HFF-Myc (cell line): Measurements from ENCODE around the gene KIF1A.

Experiments used
- DNase-seq: peaks from one replicate; pipeline ENCODE4 v3.0.0-alpha.2; 2011; ENCODE audit warnings: low read depth; ENCODE audit errors: extremely low read depth
- H3K4me3 ChIP-seq: replicated peaks from 2 replicates; pipeline ENCODE4 v1.5.1; 2011; ENCODE audit warnings: low read depth, mild to moderate bottlenecking, control low read depth, low read length
- CTCF ChIP-seq: IDR thresholded peaks from 2 replicates; pipeline ENCODE4 v1.5.1; 2012; ENCODE audit warnings: mild to moderate bottlenecking, low read depth, low read length, control low read depth; ENCODE audit errors: missing control alignments

KIF1A gene

GRCh38 chr2:240745456-240745855 is 74.6 kb downstream of the KIF1A start:
- no peak overlapping the region for H3K4me3 ChIP-seq
- no peak for DNase-seq
- no peak for TF ChIP-seq CTCF

- H3K4me3 ChIP-seq, result no peak overlapping the region
- DNase-seq, result no peak
- TF ChIP-seq CTCF, result peak; percentile 5
Measured at GRCh38 chr2:240742602-240743095, 77.4 kb downstream of the KIF1A start.

GRCh38 chr2:240741091-240741490 is 78.9 kb downstream of the KIF1A start:
- no peak overlapping the region for H3K4me3 ChIP-seq
- DNase-seq, result no peak
- no peak for TF ChIP-seq CTCF

GRCh38 chr2:240739797-240740196 is 80.2 kb downstream of the KIF1A start:
- no peak for DNase-seq

GRCh38 chr2:240737958-240738357 is 82.1 kb downstream of the KIF1A start:
- no peak overlapping the region for H3K4me3 ChIP-seq
- DNase-seq, result no peak
- no peak for TF ChIP-seq CTCF

More at GRCh38 chr2:240739797-240740196, 80.2 kb downstream of the KIF1A start:
- no peak overlapping the region for H3K4me3 ChIP-seq
- TF ChIP-seq CTCF, result no peak

GRCh38 chr2:240737512-240737911 is 82.5 kb downstream of the KIF1A start:
- TF ChIP-seq CTCF, result no peak
- no peak overlapping the region for H3K4me3 ChIP-seq
- no peak for DNase-seq
